Measurements from ENCODE around the gene KCNK6.

GRCh38 chr19:38375098-38375493 lies 55.5 kb downstream of the KCNK6 start:
- no peak for TF ChIP-seq CTCF (IDR thresholded peaks at IDR 0.05)
- TF ChIP-seq POLR2A (IDR thresholded peaks at IDR 0.05) = no peak

Measured in lower leg skin (tissue), 3 donors.